CD1c-positive myeloid dendritic cell (primary cell): ENCODE data around the gene SERINC3.

Source experiments
- DNase-seq: peaks from one replicate; pipeline ENCODE4 v3.0.0-alpha.2; 2016; ENCODE audit errors: extremely low spot score

The SERINC3 gene

DNA sequence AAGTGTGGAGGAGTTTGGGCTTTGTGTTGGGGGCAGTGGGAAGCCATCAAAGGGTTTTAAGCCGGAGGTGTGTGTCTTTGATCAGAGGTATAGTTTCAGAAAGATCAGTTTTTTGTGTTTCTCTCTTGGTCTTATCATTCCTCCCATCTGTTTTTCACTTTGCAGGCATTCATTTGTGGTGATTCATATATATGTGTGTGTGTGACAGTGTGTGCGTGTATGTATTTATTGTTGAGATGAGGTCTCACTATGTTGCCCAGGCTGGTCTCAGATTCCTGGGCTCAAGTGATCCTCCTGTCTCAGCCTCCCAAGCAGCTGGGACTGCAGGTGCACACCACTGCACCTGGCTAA, 11.1 kb upstream of the SERINC3 start:
- DNase-seq, result no peak

DNA sequence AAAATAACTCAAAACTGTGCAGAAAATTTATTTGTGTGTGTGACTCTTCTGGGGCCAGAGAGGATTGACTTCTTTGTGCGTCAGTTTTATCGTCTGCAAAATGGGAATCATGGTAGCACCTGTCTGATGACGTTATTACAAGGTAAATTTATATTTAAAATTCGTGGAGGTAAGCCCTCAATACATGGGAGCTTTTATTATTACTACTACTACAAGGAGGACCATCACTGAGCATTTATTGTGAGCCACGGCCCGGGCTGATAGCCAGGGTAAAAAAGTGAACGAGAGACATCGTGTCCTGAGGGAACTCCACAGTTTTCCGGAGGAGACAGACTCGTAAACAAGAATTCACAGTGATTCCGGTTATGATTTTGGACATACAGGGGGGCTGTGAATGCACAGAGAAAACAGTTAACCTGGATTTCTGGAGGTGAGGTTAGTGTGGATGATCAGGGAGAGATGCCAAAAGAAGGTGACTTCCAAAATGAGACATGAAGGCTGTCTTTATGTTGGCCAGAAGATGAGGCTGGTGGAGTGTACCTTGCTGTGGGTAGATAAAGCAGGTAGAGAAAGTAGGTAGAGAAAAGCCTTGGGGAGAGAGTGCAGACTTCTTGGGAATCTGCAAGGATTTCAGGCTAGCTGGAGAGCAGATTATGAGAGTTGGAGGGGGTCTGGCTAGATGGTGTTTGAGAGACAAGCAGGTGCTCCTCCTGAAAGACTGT, 10.6 kb upstream of the SERINC3 start:
- DNase-seq, result no peak

DNA sequence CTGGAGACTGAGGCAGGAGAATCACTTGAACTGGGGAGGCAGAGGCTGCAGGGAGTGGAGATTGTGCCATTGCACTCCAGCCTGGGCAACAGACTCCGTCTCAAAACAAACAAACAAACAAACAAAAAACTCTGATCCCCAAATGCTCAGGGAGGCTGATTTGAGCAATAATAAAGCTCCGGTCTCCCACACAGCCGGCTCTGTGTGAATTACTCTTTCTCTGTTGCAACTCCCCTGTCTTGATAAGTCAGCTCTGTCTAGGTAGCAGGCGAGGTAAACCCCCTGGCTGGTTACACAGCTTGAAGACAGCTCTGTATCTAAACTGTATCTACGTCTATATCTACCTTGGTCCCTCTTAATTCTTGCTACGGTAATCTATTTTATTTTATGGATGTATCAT, 6.4 kb upstream of the SERINC3 start:
- no peak for DNase-seq

DNA sequence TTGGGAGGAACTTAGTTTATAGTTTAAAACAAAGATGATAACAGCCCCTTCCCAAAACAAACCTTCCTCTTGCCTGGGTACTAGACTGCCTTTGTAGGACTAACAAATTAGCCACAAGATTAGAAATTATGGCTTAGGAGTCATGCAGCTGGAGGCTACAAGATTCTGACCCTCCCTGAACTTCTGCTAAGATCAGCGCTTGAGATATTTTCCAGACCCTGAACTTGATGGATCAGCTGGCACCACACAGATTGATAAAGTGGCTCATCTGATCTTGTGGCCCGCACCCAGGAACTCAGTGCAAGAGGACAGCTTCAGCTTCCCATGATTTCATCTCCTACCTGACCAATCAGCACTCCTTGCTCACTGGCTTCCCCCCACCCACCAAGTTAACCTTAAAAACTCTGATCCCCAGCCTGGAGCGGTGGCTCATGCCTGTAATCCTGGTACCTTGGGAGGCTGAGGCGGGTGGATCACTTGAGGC, 5.9 kb upstream of the SERINC3 start:
- DNase-seq, result no peak

DNA sequence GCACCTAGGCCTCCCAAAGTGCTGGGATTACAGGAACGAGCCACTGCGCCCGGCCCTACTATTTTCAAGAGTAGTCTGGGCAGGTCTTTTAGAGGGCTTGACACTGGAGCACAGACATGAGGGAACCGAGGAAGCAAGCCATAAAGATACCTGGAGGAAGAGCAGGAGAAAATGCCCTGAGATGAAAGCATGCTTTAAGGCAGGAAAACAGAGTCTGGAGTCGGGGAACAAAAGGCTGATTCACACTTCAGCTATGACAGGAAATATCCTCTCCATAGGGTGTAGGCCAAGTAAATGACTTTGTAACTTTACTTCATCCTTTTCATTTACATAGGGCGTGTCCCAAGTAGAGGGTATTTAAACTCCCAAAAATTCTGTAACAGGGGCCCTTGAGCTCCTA, 4.3 kb upstream of the SERINC3 start:
- DNase-seq, result no peak

DNA sequence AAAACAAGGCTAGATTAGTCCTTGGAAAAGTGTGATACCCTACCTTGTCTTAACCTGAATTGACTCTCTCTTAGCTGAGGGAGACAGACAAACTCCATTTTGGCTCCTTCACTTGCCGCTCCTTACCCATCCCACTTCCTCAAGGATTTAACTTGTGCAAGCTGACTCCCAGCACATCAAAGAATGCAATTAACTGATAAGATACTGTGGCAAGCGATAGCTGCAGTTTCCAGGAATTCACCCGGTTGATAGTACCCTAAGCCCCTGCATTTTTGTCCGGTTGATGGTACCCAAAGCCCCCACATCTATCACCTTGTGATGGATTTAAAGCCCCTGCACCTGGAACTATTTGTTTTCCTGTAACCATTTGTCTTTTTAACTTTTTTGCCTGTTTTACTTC, 1.9 kb upstream of the SERINC3 start:
- no peak for DNase-seq

DNA sequence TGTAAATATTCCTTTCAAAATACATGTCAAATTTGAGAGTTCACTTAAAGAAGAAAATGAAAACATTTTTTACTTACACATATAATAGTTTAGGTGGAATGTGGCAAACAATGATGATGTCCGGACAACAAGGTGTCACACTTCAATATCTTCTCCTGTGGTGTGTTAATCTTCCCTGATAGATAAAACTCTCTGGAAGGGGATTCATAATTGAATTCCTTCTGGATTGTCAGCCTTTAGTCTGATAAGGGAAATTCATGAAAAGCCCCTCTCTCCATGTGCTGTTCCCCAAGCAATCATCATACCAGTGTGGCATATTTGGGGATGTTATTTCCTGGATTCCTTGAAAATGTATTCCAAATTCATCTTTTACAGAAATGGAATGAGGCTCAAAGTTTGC, 971 bp upstream of the SERINC3 start:
- no peak for DNase-seq

DNA sequence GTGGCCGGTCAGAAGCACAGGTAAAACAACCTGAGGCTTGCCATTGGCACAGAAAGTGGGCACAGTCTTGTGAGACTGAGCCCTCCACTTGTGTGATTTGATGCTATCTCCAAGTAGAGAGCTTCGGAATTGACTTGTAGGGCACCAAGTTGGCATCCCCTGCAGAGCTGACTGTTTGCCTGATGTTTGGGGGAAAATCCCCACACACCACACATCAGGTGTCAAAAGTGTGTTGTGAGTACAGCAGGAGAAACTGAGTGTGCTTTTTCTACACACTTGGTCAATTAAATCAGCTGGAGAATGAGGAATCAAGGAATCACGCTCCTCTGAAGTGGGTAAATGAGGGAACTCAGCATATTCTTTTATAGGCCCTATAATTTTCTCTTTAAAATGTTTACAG, 989 bp downstream of the SERINC3 start:
- no peak for DNase-seq

DNA sequence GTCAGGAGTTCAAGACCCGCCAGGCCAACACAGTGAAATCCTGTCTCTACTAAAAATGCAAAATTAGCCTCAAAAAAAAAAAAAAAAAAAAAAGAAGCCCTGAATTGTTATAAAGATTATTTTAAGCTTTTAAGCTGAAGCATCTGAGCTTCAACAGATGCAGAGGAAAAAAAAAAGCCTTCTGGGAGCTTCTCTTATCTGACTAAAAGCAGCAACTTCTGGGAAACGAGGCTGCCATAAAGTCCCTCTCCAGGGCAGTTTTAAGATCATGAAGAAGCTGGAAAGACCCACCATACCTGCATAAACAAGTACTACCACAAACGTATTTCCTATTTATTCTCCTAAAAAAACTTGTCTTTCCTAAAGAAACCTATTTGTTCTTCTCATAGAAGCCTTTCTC, 3.6 kb downstream of the SERINC3 start:
- DNase-seq, result no peak

DNA sequence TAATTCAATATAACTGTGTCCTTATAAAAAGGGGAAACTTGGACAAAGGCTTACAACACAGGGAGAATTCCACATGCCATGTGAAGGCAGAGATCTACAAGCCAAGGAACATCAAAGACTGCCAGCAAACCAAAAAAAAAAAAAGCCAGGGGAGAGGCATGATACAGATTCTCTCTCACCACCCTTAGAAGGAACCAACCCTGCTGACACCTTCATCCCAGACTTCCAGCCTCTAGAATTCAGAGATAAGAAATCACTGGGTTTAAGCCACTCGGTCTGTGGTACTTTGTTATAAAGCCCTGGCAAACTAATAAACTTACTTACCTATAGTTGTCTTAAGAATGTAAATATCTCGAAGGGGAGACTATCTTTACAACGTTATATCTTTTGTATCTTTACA, 4.4 kb downstream of the SERINC3 start:
- no peak for DNase-seq

DNA sequence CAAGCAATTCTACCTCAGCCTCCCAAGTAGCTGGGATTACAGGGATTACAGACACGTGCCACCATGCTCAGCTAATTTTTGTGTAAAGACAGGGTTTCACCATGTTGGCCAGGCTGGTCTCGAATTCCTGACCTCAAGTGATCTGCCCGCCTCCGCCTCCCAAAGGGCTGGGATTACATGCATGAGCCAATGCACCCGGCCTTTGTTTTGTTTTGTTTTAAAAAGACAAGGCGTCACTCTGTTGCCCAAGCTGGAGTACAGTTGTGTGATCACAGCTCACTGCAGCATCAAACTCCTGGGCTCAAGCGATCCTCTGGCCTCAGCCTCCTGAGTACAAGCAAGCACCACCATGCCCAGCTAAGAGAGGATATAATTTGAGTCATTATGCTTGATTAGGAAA, 5.4 kb downstream of the SERINC3 start:
- DNase-seq, result no peak

DNA sequence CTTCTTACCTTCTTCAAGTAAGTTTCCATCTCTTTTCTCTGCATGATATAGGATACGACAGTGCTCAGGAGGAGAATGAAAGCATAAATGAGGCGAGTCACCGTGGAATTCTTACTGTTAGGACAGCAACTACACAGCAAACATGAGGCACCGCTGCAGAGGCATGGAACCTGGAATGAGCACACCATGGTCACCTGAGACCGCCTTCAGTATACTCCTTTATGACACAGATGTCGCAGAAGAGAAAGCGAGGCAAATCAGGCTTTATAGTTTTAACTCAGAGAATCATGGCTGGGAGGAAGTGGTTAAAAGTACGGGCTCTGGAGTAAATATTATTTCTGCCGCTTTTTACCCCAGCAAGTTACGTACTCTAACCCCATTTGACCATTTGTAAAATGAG, 8.0 kb downstream of the SERINC3 start:
- DNase-seq, result no peak

DNA sequence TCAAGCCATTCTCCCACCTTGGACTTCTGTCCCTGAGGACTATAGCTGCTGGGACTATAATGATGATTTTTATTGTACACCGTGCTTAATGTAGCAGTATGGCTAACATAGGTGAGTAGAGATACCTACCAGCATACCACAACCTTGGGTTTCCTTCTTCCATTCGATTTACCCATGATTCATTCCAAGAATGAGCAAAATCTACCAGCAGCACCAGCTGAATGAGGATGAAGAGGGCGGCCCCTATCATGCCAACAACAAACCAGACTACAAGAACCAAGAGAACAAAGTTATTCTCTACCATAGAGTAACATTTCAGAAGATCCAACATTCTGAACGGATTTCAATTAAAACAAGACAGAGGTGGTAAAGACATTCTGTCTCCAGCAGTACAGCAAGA, 12.1 kb downstream of the SERINC3 start:
- no peak for DNase-seq

DNA sequence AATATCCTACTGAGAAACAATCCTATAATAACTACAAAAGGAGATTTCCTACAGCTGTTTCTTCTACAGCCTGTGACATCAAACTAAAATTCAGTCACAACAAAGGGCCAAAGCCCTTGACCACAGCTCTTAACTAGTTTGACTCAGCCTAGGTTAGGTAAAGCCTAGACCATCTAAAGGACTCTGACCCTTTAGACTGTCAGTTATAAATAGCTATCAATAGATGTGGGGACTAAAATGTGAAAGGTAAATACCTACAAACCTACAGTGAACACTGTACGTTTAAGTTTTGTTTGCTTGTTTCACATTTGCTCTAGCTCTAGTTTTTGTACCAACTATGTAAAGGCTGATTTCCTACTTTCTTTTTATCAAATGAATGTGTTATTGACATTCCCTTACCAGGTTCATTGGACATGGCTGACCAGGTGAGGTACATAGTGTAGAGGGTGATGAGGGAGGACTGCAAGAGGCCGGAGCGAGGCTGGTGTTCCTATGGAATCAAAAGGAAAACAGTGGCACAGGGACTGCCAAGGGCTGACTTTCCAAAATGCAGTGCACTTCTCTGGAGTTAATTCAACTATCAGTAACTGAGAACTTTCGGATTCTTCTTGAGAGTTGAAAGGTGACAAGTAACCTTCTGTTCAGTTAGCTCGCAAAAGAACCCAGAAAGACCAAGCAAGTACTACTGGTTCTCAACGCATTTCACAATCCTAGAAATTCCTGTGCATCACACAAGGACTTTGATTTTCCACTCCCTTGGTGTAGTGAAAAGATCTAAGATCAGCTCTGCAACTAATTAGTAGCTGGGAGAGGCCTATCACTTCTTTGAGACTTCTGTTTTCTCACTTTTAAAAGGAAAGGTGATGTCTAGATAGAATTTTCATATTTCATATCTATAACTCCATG, 17.2 kb downstream of the SERINC3 start:
- no peak for DNase-seq

DNA sequence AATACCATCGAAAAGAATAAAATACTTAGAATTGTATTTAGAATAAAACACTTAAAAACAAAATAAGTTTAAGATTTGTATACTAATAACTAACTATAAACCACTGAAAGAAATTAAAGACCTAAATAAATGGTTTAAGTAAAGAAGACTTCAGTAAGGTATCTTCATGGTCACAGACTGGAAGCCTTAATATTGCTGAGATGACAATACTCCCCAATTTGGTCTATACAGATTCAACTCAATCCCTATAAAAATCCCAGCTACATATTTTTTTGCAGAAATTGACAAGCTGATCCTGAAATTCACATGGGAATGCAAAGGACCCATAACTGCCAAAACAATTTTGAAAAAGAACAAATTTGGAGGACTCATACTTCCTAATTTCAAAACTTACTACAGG, 18.9 kb downstream of the SERINC3 start:
- DNase-seq, result no peak

DNA sequence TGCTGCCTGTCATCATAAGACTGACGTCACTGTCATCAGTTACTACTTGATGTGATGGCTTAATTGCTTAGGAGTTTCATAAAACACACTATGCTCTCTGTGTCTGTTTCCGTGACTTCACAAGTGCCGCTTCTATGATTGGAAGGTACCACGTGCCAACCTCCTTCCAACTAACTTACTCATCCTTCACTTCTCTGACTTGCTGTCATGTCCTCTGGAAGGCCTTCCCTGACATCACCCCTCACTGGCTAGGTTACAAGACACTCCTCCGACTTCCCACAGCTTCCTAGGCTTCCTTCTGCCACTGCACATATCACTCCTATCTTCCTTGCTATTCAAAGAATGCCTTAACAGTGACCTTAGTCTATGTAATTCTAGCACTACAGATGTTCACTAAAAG, 20.4 kb downstream of the SERINC3 start:
- DNase-seq, result no peak

DNA sequence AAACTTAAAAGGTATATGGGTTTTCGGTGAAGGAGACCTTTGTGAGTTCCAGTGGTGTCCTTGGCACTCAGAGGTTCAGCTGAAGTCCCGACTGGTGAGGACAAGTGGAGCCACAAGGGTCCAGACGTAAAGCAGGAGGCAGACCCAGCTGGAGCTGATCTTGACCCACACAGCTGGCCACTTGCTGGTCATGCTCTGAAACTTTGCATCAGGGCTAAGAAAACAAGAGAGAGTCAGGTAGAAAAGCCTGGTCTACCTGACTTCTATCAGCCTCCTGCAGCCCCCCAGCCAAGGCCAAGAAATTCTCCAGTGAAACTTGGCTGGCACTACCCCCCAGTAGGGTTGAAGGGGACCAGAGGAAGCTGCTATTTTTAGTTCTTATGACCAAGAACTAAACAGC, 21.6 kb downstream of the SERINC3 start:
- no peak for DNase-seq

DNA sequence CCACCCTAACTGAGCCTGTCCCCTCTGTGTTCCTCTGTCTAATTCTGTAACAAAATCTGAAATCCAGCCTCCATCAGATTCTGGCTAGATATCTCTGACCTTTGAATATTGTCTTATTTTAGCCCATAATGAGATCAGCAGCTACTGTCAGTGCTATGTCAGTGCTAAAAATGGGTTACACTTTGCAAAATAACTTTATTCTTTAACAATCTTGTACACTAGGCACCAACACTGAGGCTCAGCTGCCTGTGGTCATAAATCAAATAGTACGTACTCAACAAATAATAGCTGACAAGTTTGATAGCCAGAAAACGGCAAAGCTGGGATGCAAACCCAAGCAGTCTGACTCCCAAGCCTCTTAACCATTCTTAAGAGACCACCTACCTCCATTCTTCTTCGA, 24.1 kb downstream of the SERINC3 start:
- DNase-seq, result no peak

DNA sequence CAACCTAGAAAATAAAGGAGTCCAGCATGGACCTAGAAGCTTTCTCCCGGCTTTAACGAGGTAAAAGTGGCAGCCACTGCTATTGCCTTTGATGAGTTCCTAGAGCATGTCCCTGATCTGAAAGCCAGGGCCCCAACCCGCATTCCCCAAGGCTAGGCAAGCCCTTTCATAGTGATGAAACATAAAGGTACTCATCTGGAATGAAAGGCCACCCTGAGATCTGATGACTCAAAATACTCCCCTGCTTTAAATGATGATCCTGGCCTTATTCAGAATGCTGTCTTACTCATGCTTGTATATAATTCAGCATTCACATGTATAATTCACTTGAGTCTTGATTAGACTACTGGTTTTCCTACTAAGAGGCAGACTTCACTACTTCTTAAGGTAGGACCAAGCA, 24.9 kb downstream of the SERINC3 start:
- DNase-seq, result no peak

DNA sequence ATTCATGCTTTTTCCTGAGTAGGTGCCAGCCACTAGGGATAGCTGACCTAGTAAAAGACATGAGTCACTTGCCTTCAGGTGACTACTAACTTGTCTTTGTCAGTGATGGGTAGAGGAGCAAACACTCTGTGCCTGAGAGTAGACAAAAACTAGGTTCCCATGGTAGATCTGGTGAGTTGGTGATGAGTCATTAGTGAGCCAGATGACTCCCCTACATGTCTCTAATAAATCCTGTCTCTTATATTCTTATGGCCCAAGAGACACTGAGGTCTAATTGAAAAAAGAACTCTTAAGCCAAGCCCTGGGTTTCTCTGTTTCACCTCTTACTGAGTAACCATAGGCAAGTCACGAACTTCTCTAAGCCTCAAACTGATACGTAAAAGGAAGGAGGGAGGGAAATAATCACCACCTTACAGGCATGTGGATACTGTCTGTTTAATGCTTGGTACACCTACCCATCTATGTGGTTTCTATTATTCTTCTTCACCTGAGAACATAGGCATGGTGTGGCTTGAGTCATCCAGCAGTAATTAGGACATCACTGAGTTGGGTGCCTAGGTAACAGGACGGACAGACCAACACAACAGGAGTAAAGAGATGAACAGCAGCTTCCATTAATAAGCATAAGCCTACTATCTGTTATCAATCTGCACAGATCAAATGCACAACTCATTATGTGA, 25.9 kb downstream of the SERINC3 start:
- no peak for DNase-seq

DNA sequence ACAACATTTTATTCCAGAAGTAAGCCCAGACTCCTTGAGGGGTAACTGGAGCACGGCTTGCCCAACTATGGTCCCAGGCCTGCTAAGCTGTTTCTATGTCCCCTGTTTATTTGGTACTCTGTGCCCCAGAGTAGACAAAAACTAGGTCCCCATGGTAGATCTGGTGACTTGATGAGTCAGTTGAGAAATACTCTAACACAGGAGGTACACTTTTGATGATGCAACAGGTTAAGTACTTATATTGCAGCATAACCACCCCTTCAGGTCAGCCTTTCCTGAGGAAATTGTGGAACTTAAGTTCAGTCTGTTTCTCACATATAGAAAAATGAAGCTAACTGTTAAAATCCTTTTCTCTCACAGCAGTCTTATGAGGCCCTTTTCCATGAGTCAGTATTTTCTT, 26.6 kb downstream of the SERINC3 start:
- DNase-seq, result no peak

DNA sequence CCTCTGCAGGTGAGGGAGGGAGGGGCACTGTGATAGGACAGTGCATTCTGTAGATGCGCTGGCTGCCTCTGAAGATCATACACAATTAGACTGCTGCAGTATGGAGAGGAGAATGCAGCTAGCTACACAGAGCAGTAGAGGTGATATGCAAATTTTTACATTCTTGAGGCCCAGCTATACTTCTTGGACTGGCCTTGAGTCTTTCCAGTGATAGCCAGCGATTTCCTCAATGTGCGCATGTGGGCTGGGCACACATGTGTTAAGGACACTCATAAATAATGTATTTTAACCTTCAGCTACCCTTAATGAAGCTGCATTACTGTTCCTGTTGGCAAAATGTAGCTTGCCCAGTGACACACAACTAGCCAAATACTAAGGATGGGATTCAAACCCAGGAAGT, 27.2 kb downstream of the SERINC3 start:
- no peak for DNase-seq

DNA sequence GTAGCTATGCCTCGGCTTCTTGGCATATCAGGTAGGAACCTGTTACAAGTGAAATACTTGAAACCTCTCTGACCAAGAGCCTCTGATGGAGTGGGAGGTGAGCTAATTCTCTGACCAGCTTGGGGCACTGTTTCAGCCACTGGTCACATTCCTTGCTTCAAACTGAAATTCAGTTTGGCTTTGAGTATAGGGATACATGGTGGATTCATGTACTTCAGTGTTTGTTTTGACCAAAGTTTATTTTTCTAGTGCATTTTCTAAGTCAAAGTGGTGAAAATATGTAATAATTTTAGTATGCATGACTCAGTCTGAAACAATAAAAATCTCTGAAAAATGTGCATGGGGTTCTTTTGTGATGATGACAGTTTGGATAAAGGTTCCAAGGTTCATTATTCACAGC, 27.6 kb downstream of the SERINC3 start:
- DNase-seq, result no peak
